T-helper 1 cell treated with Interleukin-12 subunit alpha and Interleukin-12 subunit beta and Interleukin-4 antibody, amounts not matched to agents 30 ng/mL and 1 ng/mL, for 36 hours (primary cell): ENCODE results near the gene ERVK3-1. TPM values are rescaled to one million over a fixed set of nuclear protein-coding genes. Genes with fewer than 3 reads are reported as not detected.
"Not testable (repeated sequence)": the region's sequence is repeated elsewhere in the genome, so short reads cannot be mapped to it uniquely, and the experiment has no call there.

ENCODE experiments used
- intact Hi-C: fragments of 100-400 bp; cut with micrococcal nuclease; formaldehyde crosslinking; loops from one replicate; pipeline ENCODE4 v1.15.1; 2024
- total RNA-seq: library from RNA; stranded (reverse); gene quantifications from 2 replicates; pipeline ENCODE4 v1.2.3, GENCODE V29; 2022

Gene ERVK3-1
- total RNA-seq, 1 donor from 2014 or later, result 64.8 TPM

DNA sequence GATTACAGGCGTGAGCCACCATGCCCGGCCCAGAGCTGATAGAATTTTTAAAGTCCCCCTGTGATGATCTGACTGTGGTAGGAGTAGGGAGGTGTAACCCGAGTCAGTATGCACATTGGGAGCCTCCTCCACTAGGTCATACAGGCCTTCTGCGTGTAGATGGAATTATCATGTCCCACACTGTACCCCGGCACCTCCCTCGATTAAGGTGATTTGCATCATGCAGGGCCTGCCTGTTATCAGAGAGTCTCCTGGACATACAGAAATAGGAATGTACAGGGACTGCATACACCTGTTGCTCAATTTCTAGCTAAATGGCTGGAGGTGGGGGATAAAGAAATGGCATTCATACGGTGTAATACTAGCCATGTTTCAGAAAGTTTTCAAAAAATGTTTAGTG, 922 bp upstream of the ERVK3-1 start:
- intact Hi-C loops, result loop anchor here (2.0 kb wide), 2 partner anchors 173 to 827 kb away; partner anchors contain the start of genes ZNF446 and ZNF772

DNA sequence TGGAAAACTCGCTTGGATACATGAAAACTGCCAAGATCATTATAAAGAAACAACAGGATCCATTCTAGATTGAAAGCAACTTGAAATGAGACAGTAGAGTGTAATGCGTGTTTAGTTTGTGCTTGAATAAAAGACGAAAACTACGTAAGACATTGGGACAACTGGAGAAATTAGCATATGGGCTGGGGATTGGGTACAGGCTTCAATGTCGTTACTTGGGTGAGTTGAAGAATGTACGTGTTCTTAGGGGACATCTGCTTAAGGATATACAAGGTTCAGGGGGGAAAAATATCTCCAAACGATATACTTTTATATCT, 471 bp upstream of the ERVK3-1 start:
- intact Hi-C loops, result loop anchor here (1.0 to 2.0 kb wide), 24 partner anchors 22 to 1064 kb away; partner anchors contain the start of genes RPS5, ZNF132, ZNF17 and ZNF274

DNA sequence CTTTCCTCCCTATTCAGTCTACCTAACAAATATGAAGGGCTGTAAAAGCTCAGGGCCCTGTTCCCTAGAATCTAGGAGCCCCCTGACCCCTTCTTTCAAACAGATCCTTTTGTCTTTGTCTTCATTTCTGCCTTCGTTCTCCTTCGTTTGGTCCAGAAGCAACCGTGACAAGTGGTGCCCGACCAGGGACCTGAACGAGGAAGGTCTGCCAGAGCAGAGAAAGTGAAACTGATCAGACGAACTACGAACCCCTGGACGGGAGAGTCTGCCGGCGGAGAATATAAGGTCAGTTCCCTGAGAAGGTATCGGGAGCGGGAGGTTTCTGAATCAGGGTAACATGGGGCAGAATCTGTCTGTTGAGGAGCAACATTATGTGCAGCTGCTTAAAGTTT, 751 bp downstream of the ERVK3-1 start:
- intact Hi-C loops, result loop anchor here (1.0 to 2.0 kb wide), 24 partner anchors 20 to 1066 kb away; partner anchors contain the start of genes RPS5, ZNF132, ZNF17 and ZNF274

DNA sequence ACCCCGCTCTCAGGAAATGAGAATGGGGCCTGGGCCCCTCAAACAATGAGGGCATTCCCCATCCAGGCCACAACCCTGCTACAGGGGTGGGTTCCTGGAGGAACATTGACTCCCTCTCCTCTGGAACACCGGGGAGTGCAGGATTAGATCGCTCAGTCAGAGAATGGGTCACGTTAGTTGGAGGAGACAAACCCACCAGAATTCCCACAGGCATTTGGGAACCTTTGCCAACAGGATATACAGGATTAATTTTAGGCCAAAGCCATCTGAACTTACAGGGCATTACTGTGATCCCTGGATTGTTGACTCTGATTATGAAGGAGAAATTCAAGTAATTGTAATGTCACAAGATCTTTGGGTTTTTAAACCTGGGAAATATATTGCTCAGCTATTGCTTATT, 2.6 kb downstream of the ERVK3-1 start:
- intact Hi-C loops, result no loop called here

DNA sequence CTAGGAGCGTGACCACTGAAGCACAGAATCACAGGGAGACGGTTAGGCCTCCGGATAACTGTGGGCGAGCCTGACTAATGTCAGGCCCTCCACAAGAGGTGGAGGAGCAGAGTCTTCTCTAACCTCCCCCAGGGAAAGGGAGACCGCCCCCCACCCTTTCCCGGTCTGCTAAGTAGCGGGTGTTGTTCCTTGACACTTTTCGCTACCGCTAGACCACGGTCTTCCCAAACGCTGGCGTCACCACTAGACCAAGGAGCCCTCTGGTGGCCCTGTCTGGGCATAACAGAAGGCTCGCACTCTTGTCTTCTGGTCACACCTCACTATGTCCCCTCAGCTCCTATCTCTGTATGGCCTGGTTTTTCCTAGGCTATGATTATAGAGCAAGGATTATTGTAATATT, 5.5 kb downstream of the ERVK3-1 start:
- intact Hi-C loops, result not testable (repeated sequence)

DNA sequence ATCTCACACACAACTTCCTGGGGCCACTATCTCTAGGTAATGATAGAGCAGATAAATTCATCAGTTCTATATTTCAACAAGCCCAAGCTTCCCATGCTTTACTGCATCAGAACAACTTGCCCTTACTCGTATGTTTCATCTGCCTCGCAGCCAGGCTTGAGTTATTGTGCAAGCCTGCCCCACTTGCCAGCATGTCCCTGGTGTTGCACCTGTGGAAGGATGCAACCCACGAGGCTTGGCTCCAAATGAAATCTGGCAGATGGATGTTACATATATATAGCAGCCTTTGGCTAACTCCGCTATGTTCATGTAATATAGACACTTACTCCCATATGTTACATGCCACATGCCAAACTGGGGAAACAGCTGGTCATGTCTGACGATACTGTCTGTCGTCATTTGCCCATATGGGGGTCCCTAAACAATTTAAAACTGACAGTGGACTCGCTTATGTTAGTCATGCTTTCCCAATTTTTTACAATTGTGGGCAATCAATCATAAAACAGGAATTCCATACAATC, 6.2 kb downstream of the ERVK3-1 start:
- intact Hi-C loops, result no loop called here

DNA sequence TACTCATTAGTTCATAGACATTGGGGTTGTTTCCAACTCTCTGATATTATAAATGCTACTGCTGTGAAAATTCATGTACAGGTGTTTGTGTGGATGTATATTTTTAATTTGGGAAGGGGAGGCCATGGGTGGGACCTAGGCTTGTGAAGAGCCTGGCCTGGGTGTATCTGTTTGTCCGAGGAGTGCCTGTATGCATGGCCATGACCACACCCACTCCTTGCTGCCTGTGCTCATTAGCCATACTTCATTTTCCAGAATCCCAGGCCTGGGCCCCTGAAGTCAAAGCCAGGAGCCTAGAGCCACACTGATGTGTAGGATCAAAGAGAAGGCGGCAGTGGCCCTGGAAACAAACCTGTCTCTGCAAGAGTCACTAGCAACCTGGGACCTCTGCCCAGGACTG, 10.4 kb downstream of the ERVK3-1 start:
- intact Hi-C loops, result no loop called here

DNA sequence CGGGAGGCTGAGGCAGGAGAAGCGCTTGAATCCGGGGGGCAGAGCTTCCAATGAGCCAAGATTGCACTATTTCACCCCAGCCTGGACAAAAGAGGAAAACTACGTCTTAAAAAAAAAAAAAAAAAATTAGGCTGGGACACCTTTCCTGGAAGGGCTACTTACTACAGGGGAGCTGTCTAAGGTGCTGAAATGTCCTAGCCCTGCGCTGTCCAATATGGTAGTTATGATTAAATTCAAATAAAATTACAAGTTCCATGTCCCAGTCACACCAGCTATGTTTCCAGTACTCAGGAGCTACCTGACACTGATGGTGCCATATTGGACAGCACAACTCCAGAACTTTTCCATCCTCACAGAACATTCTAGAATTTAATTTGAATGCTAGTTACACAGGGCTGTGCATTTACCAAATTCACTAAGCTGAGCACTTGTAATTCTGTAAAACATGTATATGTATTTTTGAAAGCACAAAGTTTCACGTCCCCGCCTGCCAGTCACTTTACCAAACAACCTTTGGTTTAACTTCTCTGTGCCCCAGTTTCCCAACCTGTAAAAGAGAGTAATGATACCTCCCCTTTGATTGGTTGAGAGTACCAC, 12.4 kb downstream of the ERVK3-1 start:
- intact Hi-C loops, result no loop called here

DNA sequence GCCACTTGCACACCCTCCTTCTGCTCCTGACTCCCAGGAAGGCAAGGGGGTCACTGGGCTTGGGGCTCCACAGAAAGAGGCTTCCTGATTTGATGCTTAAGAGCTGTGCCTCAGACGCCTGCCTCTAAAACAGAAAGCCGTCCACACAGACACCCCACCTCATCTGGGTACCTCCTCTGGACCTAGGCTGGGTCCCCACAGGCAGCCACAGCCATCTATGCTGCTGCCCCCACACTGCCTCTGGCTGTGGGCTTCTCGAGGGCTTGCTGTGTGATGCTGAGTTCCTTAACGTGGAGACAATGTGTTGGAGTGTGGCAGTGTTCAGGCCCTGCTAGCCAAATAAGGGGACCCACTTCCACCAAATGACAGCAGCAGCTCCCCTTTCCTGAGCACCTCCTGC, 13.1 kb downstream of the ERVK3-1 start:
- intact Hi-C loops, result no loop called here

DNA sequence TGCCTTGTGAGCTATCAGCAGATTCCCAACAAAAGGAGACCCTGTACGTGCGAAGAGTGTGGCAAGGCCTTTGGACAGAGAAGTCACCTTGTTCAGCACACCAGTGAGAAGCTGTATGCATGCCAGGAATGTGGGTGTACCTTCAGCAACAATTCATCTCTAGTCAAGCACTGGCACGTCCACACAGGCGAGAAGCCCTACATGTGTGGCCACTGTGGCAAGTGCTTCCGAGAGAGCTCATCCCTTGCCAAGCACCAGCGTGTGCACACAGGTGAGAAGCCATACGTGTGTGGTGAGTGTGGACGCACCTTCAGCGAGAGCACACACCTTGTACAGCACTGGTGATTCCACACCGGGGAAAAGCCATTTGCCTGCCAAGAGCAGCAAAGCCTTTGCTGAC, 14.1 kb downstream of the ERVK3-1 start:
- intact Hi-C loops, result no loop called here

DNA sequence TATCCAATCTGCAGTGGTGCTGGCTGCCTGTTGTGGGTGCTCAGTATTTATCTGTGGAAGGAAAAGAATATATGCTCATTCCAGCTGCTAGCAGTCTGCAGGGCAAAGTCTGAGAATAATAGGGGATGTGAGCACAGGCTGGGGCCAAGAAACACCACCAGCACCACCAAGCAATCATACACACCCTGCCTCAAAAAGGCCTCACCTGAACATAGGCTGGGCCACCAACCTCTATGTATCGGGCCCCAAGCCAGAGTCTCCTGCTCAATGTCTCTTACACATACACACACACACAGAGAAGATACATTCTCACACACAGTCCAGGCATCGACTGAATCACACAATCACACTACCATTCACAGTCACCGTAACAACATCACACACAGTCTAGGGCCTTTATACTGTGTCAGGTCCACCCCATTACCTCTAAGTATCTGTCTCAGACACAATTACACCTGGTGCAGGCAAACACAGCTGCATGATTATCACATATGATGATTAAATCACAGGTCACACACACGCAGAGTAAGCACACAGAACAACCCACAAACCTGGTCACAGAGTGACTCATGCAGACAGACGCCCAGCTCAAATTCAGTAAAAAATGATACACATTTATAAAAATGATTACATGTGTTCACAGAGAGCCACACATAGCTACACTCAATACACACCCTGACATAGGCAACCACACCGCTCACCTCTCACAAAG, 20.3 kb downstream of the ERVK3-1 start:
- intact Hi-C loops, result loop anchor here (1.0 to 2.0 kb wide), 13 partner anchors 20 to 506 kb away; partner anchors contain the start of genes ERVK3-1, TRIM28, ZBTB45 and ZNF132

DNA sequence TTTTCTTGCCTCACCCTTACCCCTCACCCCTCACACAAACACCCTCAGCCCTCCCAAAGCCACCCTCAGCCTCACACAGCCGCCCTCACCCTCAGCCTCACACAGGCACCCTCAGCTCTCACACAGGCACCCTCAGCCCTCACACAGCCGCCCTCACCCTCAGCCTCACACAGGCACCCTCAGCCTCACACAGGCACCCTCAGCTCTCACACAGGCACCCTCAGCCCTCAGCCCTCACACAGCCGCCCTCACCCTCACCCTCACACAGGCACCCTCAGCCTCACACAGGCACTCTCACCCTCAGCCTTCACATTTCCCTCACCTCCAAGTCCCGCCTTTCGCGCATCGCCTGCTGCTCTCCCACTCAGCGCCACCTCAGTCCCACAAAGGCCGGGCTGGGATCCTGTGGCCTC, 21.3 kb downstream of the ERVK3-1 start:
- intact Hi-C loops, result loop anchor here (1.0 to 2.0 kb wide), 13 partner anchors 21 to 507 kb away; partner anchors contain the start of genes ERVK3-1, TRIM28, ZBTB45 and ZNF132

DNA sequence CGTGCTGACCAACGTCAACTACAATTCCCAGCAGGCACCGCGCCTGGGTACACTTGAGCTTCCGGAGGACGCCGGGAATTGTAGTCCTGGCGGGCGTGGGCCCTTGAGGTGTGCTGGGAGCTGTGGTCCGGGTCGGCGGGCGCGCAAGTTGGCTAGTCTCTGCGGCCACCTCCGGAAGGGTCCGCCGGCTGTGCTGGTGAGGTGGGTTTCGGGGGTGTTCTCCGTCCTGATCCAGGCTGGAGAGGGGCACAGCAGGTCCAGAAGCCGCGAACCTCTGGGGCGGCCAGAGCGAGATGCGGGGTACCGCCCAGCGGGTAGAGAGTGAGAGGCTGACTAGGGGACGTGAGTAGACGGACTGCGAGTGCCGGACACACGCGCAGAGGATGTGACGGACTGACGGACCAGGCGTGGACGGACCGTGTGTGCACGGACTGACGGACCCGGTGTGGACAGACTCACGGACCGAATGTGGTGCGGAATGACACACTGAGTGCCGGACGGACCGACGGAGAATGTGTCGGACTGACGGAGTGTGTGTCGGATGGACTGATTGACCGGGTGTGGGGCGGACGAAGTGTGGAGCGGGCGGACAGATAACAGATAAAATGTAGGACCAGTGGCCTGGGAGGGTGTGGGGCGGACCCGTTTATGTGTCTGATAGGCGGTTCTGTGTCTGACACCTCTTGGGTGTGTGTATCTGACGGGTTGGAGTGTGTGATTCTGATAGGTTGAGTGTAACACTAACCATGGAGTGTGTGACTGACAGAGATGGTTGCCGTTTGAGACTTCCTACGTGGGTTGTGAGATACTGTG, 21.9 kb downstream of the ERVK3-1 start, which contains the start of gene ZSCAN22:
TSS of gene ZSCAN22 (plus strand) at position 81 of the 813 bp plus-strand sequence. CDS start 7,809 bp downstream, outside the sequence.
- intact Hi-C loops, result loop anchor here (1.0 to 2.0 kb wide), 19 partner anchors 20 to 1047 kb away; partner anchors contain the start of genes ERVK3-1, RPS5, TRIM28 and ZBTB45

DNA sequence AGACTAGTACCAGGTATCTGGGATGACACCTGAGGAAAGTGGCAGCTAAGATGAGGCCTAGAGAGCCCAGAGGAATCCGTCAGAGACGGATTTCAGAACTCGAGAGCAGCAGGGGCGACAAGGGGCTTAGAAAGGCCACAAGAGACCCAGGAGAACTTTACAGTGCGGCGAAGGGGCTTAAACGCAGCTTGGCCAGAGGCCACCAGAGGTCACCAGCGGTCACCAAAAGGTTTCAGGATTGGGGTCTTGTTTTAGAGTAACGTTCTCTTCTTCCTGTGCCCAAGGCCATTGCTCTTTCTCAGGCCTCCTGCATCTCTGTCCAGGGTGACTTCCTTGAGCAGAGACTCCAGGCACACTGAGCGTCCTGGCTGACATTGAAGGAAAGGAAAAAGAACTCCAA, 23.8 kb downstream of the ERVK3-1 start:
- intact Hi-C loops, result loop anchor here (1.0 kb wide), 1 partner anchor 24 kb away; the partner anchor contains the start of gene A1BG

DNA sequence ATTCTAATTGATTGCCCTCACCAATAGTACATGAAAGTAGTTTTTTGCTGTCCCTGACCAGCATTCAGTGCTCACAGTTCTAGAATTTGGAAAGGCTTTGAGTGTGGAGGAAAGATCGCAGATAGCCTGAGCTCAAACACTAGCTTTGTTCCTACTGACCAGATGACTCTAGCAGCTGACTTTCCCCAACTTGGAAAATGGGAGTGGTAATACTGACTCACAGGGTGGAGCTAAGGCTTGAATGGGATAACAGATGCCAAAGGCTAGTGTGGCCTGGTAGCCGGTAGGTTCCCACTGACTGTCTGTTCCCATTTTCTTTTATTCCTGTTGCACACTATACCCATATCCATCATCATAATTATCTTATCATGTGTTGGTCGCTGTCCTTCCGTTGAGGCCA, 25.3 kb downstream of the ERVK3-1 start:
- intact Hi-C loops, result no loop called here

DNA sequence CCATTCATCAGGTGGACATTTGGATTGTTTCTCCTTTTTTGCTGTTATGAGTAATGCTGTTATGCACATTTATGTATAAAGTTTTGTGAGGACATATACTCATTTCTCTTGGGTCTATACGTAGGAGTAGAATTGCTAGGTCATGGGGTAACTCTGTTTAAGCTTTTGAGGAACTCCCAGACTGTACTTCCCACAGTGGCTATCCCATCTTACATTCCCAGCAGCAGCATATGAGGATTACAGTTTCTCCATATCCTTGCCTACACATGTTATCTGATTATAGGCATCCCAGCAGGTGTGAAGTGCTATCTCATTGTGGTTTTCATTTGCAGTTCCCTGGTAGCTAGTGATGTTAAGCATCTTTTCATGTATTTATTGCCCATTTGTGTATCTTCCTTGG, 27.5 kb downstream of the ERVK3-1 start:
- intact Hi-C loops, result no loop called here

DNA sequence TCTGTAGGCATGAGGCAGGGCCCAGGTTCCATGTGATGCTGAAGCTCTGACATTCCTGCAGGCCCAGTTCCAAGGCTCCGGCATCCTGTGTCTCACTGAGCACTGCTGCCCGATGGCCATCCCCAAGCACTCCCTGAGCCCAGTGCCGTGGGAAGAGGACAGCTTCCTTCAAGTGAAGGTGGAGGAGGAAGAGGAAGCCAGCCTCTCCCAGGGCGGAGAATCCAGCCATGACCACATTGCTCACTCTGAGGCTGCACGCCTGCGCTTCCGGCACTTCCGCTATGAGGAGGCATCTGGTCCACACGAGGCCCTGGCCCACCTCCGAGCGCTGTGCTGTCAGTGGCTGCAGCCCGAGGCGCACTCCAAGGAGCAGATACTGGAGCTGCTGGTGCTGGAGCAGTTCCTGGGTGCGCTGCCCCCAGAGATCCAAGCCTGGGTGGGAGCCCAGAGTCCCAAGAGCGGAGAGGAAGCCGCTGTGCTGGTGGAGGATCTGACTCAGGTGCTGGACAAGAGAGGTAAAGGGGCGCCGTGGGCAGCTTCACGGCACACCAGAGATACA, 29.6 kb downstream of the ERVK3-1 start:
- intact Hi-C loops, result no loop called here

DNA sequence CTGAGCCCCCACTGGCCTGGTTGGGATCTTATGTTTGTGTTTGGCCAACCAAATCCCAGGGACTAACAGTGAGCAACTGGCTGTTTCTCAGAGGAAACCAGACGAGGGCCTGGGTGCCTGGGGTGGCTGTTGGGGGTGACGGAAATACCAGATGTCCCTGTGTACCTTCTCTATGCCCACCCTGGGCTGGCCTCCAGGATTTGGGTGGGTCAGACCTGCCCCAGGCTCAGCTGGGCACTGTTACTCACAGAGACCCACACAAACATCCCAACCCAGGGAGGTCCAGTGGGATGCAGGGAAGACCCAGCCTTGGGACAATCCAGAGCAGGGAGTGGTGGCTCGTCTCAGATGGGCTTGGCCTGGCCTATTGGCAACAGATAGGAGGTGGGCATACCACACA, 30.5 kb downstream of the ERVK3-1 start:
- intact Hi-C loops, result no loop called here

DNA sequence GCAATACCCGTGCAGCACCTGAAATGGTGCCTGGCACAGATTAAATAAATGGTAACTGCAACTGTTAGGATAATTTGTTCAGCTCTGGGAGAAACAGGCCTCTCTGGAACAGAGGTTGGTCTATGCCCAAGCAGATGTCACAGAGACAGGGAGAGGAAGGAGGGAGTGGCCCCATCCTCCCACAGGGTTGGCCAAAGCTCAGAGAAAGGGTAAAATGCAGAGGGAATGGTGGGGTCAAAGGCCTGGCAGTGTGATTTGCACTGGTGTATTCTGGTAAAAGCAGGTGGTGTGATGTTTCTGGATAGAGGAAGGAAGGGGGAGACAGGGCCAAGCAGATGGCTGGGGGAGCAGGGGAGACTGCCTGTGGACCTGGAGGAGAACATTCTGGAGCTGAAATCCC, 31.0 kb downstream of the ERVK3-1 start:
- intact Hi-C loops, result no loop called here

DNA sequence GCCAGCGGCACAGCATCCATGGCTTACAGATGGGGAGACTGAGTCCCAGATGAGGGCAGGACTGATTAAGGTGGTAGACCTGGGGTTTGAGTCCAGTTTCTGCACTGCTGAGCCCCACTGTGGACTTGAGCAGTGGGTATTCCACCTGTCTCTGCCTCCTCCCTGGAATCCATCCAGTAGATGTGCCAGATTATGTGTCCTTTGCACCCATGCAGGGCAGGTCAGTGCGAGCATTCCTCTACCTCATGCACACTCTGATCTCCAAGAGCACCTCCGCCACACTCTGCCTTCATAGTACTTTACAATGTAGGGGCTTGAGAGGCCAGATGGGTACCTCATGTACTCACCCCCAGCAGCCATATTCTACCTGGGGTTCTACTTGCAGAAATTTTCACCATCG, 31.6 kb downstream of the ERVK3-1 start:
- intact Hi-C loops, result no loop called here

DNA sequence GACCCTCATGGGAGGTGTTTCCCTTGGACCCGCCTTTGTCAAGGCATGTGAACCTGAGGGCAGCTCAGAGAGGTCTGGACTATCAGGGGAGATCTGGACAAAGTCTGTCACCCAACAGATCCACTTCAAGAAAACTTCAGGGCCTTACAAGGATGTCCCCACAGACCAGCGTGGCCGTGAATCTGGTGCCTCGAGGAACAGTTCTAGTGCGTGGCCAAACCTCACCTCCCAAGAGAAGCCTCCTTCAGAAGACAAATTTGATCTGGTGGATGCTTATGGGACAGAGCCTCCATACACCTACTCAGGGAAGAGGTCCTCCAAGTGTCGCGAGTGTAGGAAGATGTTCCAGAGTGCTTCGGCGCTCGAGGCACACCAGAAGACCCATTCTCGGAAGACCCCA, 33.2 kb downstream of the ERVK3-1 start:
- intact Hi-C loops, result no loop called here
